Fibroblast of peridontal ligament (primary cell): ENCODE results near the gene KRT5.
"Not testable (repeated sequence)": the region's sequence is repeated elsewhere in the genome, so short reads cannot be mapped to it uniquely, and the experiment has no call there.

ENCODE experiments used
- DNase-seq: peaks from one replicate; pipeline ENCODE4 v3.0.0-alpha.2; 2010; ENCODE audit errors: extremely low read depth

The KRT5 gene

DNA sequence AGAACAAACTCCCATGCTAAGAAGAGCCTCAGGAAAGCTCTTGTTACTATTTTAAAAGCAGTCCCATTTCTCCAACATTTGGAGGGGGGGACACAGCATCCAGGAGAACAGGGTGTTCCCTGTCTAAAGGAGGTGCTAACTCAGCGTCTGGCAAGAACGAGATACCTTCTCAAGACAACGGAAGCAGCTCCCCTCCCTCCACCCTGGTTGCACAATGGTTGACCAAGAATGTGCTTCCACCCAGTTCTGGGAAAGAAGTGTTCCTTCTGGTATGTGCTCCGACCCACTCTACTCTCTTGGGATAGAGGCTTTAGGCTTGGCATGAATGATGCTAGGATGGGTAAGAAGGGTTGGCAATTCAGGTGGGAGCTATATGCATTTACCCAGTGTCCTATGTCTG is 25.7 kb downstream of the KRT5 start:
- no peak for DNase-seq

DNA sequence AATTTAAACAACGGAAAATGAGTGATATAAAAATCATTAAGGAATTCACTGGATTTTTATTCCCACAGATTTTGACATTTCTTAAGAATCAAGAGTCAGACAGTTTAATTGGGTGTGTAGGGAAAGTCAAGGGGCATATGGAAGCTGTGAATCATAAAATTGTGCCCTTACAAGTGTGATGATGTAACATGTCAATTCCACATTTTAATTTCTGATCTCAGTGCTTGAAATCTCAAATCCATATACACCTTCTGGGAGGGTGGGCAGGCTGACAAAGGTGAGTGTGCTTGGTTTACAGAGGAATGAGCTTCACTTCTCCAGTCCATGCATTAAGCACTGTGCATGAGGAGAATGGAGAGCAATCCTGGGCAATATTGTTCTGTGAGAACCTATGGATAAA is 26.1 kb downstream of the KRT5 start:
- no peak for DNase-seq

DNA sequence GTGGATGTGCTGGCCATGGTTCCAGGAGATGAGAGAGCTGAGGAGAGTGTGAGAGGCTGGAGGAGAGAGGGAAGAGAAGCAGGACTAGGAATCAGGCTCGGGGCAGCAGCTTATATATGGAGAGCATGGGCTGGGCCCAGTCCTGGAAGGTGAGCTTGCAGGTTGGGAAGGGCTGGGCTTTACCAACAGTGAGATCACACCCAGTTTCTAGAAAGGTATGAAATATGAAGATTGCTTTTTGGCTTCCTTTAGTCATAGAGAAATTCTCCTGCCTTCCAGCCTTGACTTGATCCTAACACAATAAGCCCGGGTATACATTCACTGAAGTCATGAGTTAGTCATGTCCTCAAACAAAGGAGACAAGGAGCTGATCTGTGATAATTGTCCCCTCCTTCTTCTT is 27.0 kb downstream of the KRT5 start, which contains the start of gene KRT6A:
Gene KRT6A (minus strand): TSS at position 86 of the 400 bp plus-strand sequence. CDS start 69 bp downstream, at position 17.
- no peak for DNase-seq

DNA sequence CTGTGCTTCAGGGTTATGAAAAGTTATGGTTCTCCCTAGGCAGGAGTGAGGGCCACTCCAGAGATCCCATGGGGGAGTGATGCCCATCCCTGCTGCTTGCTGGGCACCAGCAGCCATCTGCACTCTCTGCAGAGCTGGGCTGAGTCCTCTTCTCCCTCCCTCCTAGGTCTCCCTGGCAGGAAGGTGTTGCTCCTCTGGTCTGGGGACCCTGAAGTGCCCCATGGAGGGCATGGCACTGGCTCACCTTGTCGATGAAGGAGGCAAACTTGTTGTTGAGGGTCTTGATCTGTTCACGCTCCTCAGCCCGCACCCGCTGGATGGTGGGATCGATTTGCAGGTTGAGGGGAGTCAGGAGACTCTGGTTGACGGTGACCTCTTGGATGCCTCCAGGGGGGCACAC is 27.8 kb downstream of the KRT5 start:
- not testable (repeated sequence) for DNase-seq

DNA sequence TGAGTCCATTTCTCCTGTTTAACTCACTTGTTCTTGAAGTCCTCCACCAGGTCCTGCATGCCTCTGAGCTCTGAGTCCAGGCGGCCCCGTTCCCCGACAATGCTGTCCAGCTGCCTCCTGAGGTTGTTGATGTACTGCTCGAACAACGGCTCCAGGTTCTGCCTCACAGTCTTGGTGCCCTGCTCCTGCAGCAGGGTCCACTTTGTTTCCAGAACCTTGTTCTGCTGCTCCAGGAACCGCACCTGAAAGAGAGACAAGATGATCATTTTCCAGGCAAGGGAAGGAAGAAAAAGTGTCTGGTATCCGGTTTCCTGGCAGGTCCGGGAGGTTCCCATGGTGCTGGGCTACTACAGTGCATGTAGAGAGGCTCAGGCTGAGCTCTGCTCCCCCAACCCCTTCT is 28.7 kb downstream of the KRT5 start:
- not testable (repeated sequence) for DNase-seq

DNA sequence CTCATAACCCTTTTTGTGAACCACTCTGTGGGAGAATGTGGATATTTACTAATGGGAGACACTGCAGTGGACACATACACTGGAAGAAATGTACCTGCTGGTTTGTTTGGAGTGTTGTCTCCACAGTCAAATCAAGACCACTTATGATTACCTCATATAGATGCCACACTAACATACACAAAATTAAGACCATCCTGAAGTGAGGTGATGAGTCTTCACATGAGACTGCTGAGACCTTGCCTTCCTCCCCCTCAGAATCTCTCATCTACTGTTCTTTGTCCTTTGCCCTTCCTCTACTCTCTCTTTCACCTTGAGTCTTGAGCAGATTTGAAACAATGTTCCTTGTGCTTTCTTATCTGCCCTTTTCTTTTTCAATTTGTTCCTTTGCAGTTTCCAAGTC is 31.5 kb downstream of the KRT5 start:
- no peak for DNase-seq

DNA sequence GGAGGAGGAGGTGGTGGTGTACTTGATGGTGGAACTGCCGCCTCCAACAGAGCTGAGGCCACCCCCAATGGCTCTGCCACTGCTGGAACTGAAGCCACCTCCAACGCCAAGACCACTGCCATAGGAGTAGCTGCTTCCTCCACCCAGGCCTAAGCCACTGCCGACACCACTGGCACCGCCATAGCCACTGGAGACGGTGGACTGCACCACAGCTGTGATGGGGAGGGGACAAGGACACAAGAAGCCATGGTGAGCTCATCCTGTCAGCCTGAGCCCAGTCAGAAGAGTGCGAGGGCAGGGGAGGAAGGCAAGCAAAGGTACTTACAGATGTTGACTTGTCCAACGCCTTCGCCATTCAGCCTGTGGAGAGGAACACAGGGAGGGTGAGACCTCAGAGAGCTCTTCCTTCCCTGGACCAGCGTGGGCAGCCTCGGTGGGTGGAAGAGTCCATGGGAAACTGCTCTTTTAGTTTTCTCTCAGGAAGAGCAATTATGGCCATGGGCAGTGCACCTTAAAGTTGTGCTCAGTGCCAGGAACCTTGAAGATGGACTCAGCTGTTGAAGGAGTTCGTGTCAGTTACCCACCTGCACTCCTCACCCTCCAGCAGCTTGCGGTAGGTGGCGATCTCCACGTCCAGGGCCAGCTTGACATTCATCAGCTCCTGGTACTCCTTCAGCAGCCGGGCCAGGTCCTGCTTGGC is 32.3 kb downstream of the KRT5 start:
- not testable (repeated sequence) for DNase-seq

DNA sequence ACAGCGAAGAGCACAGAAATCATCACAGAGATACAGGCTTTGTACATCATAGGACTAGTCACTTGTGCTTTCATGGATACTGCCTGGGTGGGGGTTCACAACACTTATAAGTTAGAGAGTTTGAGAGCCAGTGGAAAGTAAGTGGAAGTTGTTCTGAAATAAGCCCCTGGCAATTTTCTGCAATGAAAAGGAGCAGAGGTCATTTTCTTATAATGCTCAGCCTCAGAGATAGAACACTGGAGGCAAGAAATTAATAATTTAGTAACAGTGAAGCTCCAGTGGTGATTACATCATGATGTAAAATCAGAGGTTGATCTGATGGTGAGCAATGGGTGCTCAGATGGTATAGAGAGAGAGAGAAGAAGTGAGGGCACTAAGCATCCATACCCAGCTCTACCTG is 33.0 kb downstream of the KRT5 start:
- DNase-seq, result no peak

DNA sequence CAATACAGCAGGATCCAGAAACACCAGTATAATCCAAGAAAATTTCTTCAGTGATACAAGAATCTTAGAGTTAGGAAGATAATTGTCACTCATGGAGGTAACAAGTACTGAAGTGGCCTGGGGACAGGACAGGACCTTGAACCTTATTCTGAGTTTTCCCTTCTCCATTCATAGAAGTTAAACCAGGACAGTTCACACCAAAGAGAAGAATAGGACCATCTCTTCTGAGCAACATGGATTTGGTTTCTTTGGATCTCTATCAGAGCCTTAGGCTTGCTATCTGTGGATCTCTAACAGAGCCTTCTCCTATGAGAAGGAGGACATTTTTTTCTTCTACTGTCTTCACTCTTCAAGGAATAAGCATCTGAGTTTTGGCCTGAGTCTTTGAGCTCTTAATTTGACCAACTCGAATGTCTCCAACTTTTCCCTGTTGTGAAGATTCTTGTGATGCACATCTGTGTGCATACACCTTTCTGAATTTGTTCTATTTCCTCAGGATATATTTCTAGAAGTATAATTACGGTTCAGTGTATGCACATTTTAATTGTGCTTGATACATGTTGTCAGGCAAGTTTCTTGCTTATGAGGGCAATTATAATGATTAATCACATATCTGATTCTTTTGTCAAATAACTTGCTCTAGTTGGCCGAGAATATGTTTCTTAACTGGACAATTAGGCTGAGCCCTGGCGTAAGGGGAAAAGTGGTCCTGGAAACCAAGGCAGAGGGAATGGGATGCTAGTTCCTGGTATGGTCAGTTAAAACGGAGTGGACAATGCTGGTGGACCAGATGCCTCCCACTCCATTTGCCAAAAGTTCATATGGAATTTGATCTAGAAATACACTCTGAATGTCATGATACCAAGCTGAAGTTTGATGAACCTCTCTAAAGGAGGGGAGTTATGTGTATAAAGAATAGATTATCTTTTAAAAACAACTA is 33.8 kb downstream of the KRT5 start:
- no peak for DNase-seq

DNA sequence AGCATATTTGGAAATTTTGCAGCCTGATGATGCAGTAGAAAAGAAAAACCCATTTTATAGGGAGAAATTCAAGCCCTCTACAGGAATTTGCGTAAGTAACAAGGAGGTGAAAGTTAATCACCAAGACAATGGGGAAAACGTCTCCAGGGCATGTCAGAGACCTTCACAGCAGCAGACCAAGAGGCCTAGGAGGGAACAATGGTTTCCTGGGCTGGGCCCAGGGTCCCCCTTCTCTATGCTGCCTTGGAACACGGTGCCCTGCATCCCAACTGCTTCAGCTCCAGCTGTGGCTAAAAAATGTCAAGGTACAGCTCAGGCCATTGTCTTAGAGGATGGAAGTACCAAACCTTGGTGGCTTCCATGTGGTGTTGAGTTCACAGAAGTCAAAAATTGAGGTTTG is 40.1 kb downstream of the KRT5 start:
- no peak for DNase-seq

DNA sequence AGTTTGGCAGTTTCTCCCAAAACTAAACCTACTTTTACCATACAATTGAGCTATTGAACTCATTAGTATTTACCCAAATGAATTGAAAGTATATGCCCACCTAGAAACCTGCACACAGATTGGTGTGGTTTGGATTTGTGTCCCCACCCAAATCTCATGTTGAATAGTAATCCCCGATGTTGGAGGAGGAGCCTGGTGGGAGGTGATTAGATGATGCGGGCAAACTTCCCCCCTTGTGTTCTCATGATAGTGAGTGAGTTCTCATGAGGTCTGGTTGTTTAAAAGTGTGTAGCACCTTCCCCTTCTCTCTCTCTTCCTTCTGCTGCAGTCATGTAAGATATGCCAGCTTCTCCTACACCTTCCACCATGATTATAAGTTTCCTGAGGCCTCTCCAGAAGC is 42.5 kb downstream of the KRT5 start:
- DNase-seq, result no peak

DNA sequence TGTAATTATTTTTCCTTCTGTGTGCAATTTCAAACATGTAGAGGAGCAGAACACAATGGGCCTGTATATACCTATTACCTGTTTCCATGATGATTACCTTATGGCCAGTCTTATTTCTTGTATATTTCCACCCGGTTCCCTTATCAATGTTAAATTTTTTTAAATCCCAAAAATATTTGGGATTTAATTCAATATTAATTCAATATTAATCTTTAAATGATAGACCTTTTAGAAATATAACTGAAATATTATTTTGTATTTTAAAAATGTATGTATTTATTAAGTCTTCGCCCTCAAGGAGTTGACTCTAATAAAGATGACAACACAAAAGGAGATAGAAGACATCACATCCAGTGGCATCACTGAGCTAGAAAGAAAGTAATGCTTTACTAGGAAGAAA is 46.0 kb downstream of the KRT5 start:
- DNase-seq, result no peak

DNA sequence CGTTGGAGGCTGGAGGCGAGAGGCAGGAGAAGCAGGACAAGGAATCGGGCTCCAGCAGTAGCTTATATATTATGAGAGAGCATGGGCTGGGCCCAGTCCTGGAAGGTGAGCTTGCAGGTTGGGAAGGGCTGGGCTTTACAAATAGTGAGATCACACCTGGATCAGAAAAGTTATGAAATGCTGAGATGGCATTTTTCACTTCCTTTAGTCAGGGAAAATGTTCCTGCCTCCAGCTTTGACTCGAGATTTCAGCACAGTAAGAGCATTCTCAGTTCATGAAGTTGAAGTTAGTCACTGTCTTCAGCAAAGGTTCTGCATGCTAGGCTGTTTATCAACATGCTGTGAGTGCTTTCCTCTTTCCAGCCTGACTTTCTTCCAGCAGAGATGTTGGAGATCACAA is 46.4 kb downstream of the KRT5 start, which contains the start of gene KRT6C:
Gene KRT6C (minus strand): TSS at position 38 of the 400 bp plus-strand sequence. CDS start 68 bp downstream, outside the sequence.
- DNase-seq, result no peak

DNA sequence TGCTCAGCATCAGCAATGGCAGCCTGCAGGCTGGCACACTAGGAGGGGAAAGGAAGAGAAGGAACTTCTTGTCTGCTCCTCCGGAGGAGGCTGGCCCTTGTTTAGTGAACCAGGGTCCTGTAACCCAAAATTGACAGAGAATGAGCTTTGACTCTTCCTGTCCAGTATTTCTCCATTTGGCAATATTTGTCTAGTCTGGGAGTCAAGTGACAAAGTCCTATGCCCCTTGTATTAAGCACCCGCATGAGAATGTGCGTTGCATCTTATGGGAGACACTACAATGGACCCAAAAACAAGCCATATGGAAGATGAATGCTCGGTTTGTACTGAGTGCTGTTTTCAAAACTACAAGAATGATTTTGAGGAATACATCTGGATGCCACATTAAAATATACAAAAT is 50.3 kb downstream of the KRT5 start:
- no peak for DNase-seq

DNA sequence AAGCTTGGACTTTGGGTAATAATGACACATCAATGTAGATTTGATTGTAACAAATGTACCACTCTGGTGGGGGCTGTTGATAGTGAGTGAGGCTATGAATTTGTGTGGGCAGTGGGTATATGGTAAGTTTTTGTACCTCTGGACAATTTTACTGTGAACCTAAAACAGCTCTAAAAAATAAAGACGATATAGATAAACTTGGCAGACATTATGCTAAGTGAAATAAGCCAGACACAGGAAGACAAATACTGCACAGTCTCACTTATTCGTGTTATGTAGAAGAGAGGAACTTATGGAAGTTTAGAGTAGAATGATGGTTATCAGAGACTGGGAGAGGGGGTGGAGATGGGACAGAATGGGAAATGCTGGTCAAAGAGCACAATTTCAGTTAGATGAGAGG is 55.3 kb downstream of the KRT5 start:
- DNase-seq, result no peak
